HepG2 (cell line): Measurements from ENCODE around the gene SATB2. TPM values are rescaled to one million over a fixed set of nuclear protein-coding genes. Genes with fewer than 3 reads are reported as not detected.
A peak's percentile ranks its signal among the peaks of the same experiment; 100 is the strongest.

Experiments
- AFF4 ChIP-seq: sonication (generic); formaldehyde crosslinking; IDR thresholded peaks from 2 replicates; pipeline ENCODE4 v1.4.0; 2020; ENCODE audit warnings: missing genetic modification reagents
- DMTF1 ChIP-seq: sonication (generic); formaldehyde crosslinking; IDR thresholded peaks from 2 replicates; pipeline ENCODE4 v1.4.0; 2020; ENCODE audit warnings: mild to moderate bottlenecking, missing genetic modification reagents
- DPF2 ChIP-seq: sonication (generic); formaldehyde crosslinking; IDR thresholded peaks from 2 replicates; pipeline ENCODE4 v1.4.0; 2020; ENCODE audit warnings: mild to moderate bottlenecking, low read depth, missing genetic modification reagents, borderline replicate concordance
- E2F5 ChIP-seq: sonication (generic); formaldehyde crosslinking; conservative IDR thresholded peaks from 2 replicates; pipeline ENCODE4 v1.4.0; 2020; ENCODE audit warnings: missing genetic modification reagents
- ELF3 ChIP-seq: IDR thresholded peaks from 2 replicates; pipeline ENCODE4 v1.6.1; 2016; ENCODE audit warnings: missing genetic modification reagents, missing compliant biosample characterization
- IRF2 ChIP-seq: IDR thresholded peaks from 2 replicates; pipeline ENCODE4 v1.6.1; 2018; ENCODE audit warnings: missing genetic modification reagents, missing compliant biosample characterization
- KLF16 ChIP-seq, 2 experiments: sonication (generic) in 1 of 2; formaldehyde crosslinking in 1 of 2; IDR thresholded peaks; 2 replicates each; pipeline versions ENCODE4 v1.6.1 to v1.8.0; 2016 to 2023; ENCODE audit warnings: missing genetic modification reagents in 2 of 2, missing compliant biosample characterization in 1 of 2
- RAD51 ChIP-seq: fragments of 450-650 bp; IDR thresholded peaks from 2 replicates; pipeline ENCODE4 v1.6.1; 2016; ENCODE audit warnings: borderline replicate concordance
- SP140L ChIP-seq: sonication (generic); formaldehyde crosslinking; IDR thresholded peaks from 2 replicates; pipeline ENCODE4 v1.4.0; 2020; ENCODE audit warnings: missing genetic modification reagents, borderline replicate concordance
- SRY ChIP-seq: sonication (generic); formaldehyde crosslinking; IDR thresholded peaks from 2 replicates; pipeline ENCODE4 v1.8.0; 2022; ENCODE audit warnings: mild to moderate bottlenecking, missing genetic modification reagents
- TMF1 ChIP-seq: sonication (generic); formaldehyde crosslinking; IDR thresholded peaks from 2 replicates; pipeline ENCODE4 v1.8.1; 2022; ENCODE audit warnings: low read depth, missing genetic modification reagents
- ZBTB33 ChIP-seq: sonication (generic); formaldehyde crosslinking; IDR thresholded peaks from 2 replicates; pipeline ENCODE4 v1.4.0; 2020; ENCODE audit warnings: missing genetic modification reagents
- ZNF275 ChIP-seq: sonication (generic); formaldehyde crosslinking; IDR thresholded peaks from 2 replicates; pipeline ENCODE4 v1.8.0; 2022; ENCODE audit warnings: missing genetic modification reagents, mild to moderate bottlenecking, inconsistent platforms, borderline replicate concordance
- ZNF44 ChIP-seq: sonication (generic); formaldehyde crosslinking; IDR thresholded peaks from 2 replicates; pipeline ENCODE4 v1.5.1; 2020; ENCODE audit warnings: mild to moderate bottlenecking, missing genetic modification reagents
- ZNF790 ChIP-seq: sonication (generic); formaldehyde crosslinking; IDR thresholded peaks from 2 replicates; pipeline ENCODE4 v1.8.0; 2022; ENCODE audit warnings: missing genetic modification reagents, mild to moderate bottlenecking, borderline replicate concordance
- ZNF891 ChIP-seq: sonication (generic); formaldehyde crosslinking; IDR thresholded peaks from 2 replicates; pipeline ENCODE4 v1.5.0; 2020; ENCODE audit warnings: mild to moderate bottlenecking, missing genetic modification reagents
- ZUFSP ChIP-seq: sonication (generic); formaldehyde crosslinking; IDR thresholded peaks from 2 replicates; pipeline ENCODE4 v1.9.0; 2021; ENCODE audit warnings: missing genetic modification reagents, mild to moderate bottlenecking, borderline replicate concordance
- polyA plus RNA-seq, 8 experiments: library from polyadenylated mRNA; depleted of rRNA in 3 of 8; stranded (reverse) in 7 of 8; unstranded in 1 of 8; fragments of >200 nt; fragmentation: Illumina TruSeq in 4 of 8; extraction: Trizol in 4 of 8; gene quantifications; 2 replicates each; pipeline versions ENCODE4 v1.2.1 to v1.2.3, GENCODE V29; 2011 to 2016; ENCODE audit warnings: low read depth in 4 of 8, missing spikeins in 1 of 8, mixed read lengths in 1 of 8; ENCODE audit not compliant: insufficient read depth in 1 of 8
- total RNA-seq, 5 experiments: library from RNA; depleted of rRNA; stranded (reverse); fragments of >200 nt; fragmentation: Illumina TruSeq; extraction: Trizol; gene quantifications; 2 replicates each; pipeline ENCODE4 v1.2.3, GENCODE V29; 2016; ENCODE audit warnings: low read depth in 1 of 5

SATB2 gene
- total and polyA plus RNA-seq, 2 of the 13 experiments (the other 11 are each of a cell fraction or from before 2014, with no cell fraction given) = 2.5 to 5.5 TPM

DNA sequence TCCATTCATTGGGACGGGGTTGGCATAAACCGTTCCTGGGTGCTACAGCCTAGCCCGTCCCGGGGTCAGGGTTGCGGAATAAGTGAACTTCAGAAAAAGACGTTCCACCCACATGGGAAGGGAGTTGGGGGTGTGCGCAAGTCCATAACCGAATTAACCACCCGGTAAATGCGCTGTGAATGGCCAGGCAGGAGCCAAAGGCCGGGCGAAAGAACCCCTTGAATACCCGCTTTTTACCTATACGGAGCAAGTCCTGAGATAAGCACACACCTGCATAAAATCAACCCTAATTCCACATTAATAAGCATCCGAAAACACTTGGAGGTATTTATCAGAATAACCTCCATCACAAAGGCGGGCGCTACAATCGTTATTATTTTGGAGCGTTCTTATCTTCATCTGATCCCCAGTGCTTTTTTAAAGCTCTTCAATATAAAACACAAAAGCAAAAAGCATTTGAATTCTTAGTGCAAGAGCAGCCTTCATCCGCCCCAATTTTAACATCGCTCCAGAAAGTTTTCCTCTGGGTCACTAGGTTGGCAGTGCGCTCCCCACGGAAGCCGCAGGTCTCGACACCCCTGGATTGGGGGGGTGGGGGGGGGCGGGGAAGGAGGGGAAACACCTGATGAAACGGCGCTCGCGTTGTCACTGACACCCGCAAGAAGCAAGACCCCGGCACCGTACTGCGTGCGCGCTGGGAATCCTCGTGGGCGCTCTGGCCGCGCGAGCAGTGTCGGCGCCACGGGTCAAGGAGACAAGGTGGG, 1.2 kb downstream of the SATB2 start (continued):
- TF ChIP-seq ZUFSP (CRISPR knock-in tag) (no peak), AFF4 (CRISPR knock-in tag) (no peak), ZNF44 (CRISPR knock-in tag) (no peak), DMTF1 (CRISPR knock-in tag) (no peak), IRF2 (CRISPR knock-in tag) (no peak), DPF2 (CRISPR knock-in tag) (no peak), ZNF275 (CRISPR knock-in tag) (no peak), SP140L (no peak), ZNF891 (CRISPR knock-in tag) (no peak), SRY (no peak), TMF1 (no peak), RAD51 (no peak), ZBTB33 (CRISPR knock-in tag) (peak; percentile 47; the same call in 1 of the 2 replicates), ELF3 (CRISPR knock-in tag) (no peak), ZNF790 (no peak), KLF16 (CRISPR knock-in tag; IDR thresholded peaks at IDR 0.05) (no peak), E2F5 (CRISPR knock-in tag) (no peak)
